T-cell (primary cell): ENCODE results near the gene SPIC. TPM values are rescaled to one million over a fixed set of nuclear protein-coding genes. Genes with fewer than 3 reads are reported as not detected.

Source experiments
- ATAC-seq, 4 experiments: fragments of 200-7000 bp in 3 of 4; fragments of 150-1000 bp in 1 of 4; cut with Tn5 transposase; replicated peaks in 1 of 4; 1 replicate in 3 of 4; 2 replicates in 1 of 4; pipeline ENCODE4 v1.10.0; 2021; ENCODE audit warnings: moderate library complexity in 3 of 4, mild to moderate bottlenecking in 2 of 4, moderate number of reproducible peaks in 1 of 4
- CTCF ChIA-PET, 2 donors: fragments of 300-600 bp; sonication (Branson Sonifier 250); formaldehyde crosslinking; loops; one replicate each; lab custom pipeline; 2022; ENCODE audit warnings: antibody characterized with exemption in 2 of 2; lab: Charles Lee
- POLR2A ChIA-PET, 2 donors: fragments of 300-600 bp; sonication (Branson Sonifier 250); formaldehyde crosslinking; loops; one replicate each; lab custom pipeline; 2022; ENCODE audit warnings: antibody characterized with exemption in 2 of 2; lab: Charles Lee
- DNase-seq, 35 experiments: peaks; one replicate each; pipeline versions ENCODE4 v3.0.0 to v3.0.0-alpha.2; 2013 to 2023
- H3K27ac ChIP-seq: one replicate; pipeline ENCODE4 v1.5.1; 2013; ENCODE audit warnings: low read length
- H3K27me3 ChIP-seq, 2 experiments: replicated peaks in 1 of 2; 1 replicate in 1 of 2; 2 replicates in 1 of 2; pipeline versions ENCODE4 v1.6.1 to v1.7.0; 2013; ENCODE audit warnings: low read length in 1 of 2, mixed read lengths in 1 of 2; ENCODE audit not compliant: control insufficient read depth in 2 of 2, insufficient read depth in 2 of 2; ENCODE audit errors: extremely low read depth in 1 of 2
- H3K36me3 ChIP-seq, 2 donors: 1 replicate in 1 of 2; 2 replicates in 1 of 2; pipeline versions ENCODE4 v1.6.1 to v1.7.0; 2013; ENCODE audit warnings: low read length in 1 of 2; ENCODE audit not compliant: control insufficient read depth in 2 of 2, insufficient read depth in 1 of 2; ENCODE audit errors: extremely low read depth in 1 of 2
- H3K4me1 ChIP-seq, 2 experiments: 1 replicate in 1 of 2; 2 replicates in 1 of 2; pipeline versions ENCODE4 v1.6.1 to v1.7.0; 2013; ENCODE audit warnings: low read length in 2 of 2, mixed read lengths in 1 of 2; ENCODE audit not compliant: insufficient read depth in 2 of 2, control insufficient read depth in 1 of 2; ENCODE audit errors: extremely low read depth in 1 of 2
- H3K4me3 ChIP-seq, 2 donors: 1 replicate in 1 of 2; 2 replicates in 1 of 2; pipeline versions ENCODE4 v1.5.1 to v1.7.0; 2013; ENCODE audit warnings: mild to moderate bottlenecking in 2 of 2, low read length in 1 of 2, moderate library complexity in 1 of 2; ENCODE audit not compliant: control insufficient read depth in 1 of 2; ENCODE audit errors: extremely low read depth in 1 of 2
- H3K9me3 ChIP-seq: 2 replicates; pipeline ENCODE4 v1.7.0; 2013
- H3K27ac Mint-ChIP-seq, 2 donors: one replicate each; pipeline ENCODE4 v1.8.0; 2020 to 2021; ENCODE audit warnings: mild to moderate bottlenecking in 2 of 2, mixed read lengths in 2 of 2
- H3K27me3 Mint-ChIP-seq, 2 donors: one replicate each; pipeline ENCODE4 v1.8.0; 2021 to 2022; ENCODE audit warnings: mixed read lengths in 2 of 2
- H3K36me3 Mint-ChIP-seq: one replicate; pipeline ENCODE4 v1.8.0; 2021; ENCODE audit warnings: mixed read lengths
- H3K4me1 Mint-ChIP-seq, 3 donors: one replicate each; pipeline ENCODE4 v1.8.0; 2020 to 2022; ENCODE audit warnings: mixed read lengths in 3 of 3, mild to moderate bottlenecking in 1 of 3
- H3K4me3 Mint-ChIP-seq, 3 donors: one replicate each; pipeline ENCODE4 v1.8.0; 2020 to 2022; ENCODE audit warnings: mild to moderate bottlenecking in 3 of 3, mixed read lengths in 3 of 3, moderate library complexity in 3 of 3
- H3K9me3 Mint-ChIP-seq, 3 donors: one replicate each; pipeline ENCODE4 v1.8.0; 2020 to 2022; ENCODE audit warnings: mixed read lengths in 3 of 3
- WGBS: methylation state at CpG from one replicate; pipeline ENCODE4 v1.1.5; 2013; ENCODE audit warnings: missing lambda C conversion rate; ENCODE audit not compliant: insufficient coverage; 5-methylcytosine and 5-hydroxymethylcytosine counted together
- total RNA-seq, 35 experiments: library from RNA in 6 of 35; stranded (reverse) in 6 of 35; fragments of 120-200 nt in 1 of 35; gene quantifications; one replicate each; pipeline versions ENCODE4 v1.2.1 to v1.2.4 and lab custom pipeline; 2013 to 2026

SPIC gene
- total RNA-seq, 5 donors from 2014 or later (not counting 1 experiment from before 2014, with no cell fraction given), result not detected

- Histone ChIP-seq H3K4me3 (no peak overlapping the region), H3K36me3 (no peaks in the 10 kb centered on the region), H3K4me1 (no peaks in the 10 kb centered on the region), H3K27ac (no peak overlapping the region), H3K27me3 (peaks cover 0 to 4% of the 10 kb centered on the region in 2 experiments), H3K9me3 (no peaks in the 10 kb centered on the region)
- CTCF ChIA-PET, result interaction anchor here in 1 of 2 donors (0.6 kb wide), 1 partner anchor 414 kb away, joined by 5 read pairs; no protein-coding TSS in a partner anchor
- no peaks in the 10 kb centered on the region for H3K36me3 Mint-ChIP-seq
- 57% methylated on average over 1 of the region's 3 CpGs for WGBS
- no peaks in the 10 kb centered on the region for H3K9me3 Mint-ChIP-seq
- no peak overlapping the region for H3K4me3 Mint-ChIP-seq
- POLR2A ChIA-PET, result no interaction called here
- no peak overlapping the region for H3K27ac Mint-ChIP-seq
- DNase-seq (no peak), ATAC-seq (no peak)
- no peaks in the 10 kb centered on the region for H3K4me1 Mint-ChIP-seq
- H3K27me3 Mint-ChIP-seq, result peaks cover 15 to 20% of the 10 kb centered on the region in 2 donors
These were observed 23.1 kb downstream of the SPIC start for GRCh38 chr12:101498252-101498651.

GRCh38 chr12:101501410-101501995, 26.4 kb downstream of the SPIC start:
- Mint-ChIP-seq H3K9me3 (no peaks in the 10 kb centered on the region), H3K4me1 (no peaks in the 10 kb centered on the region), H3K36me3 (no peaks in the 10 kb centered on the region), H3K27me3 (peaks cover 18 to 29% of the 10 kb centered on the region in 2 donors), H3K27ac (no peak overlapping the region), H3K4me3 (no peak overlapping the region)
- WGBS, result no CpG with 5 or more reads among the region's 4 CpGs
- H3K27ac ChIP-seq, result no peak overlapping the region
- H3K4me1 ChIP-seq, result no peaks in the 10 kb centered on the region
- no peak for DNase-seq
- ATAC-seq, result no peak
- no peaks in the 10 kb centered on the region for H3K36me3 ChIP-seq
- ChIA-PET POLR2A (no interaction called here), CTCF (no interaction called here)
- H3K9me3 ChIP-seq, result no peaks in the 10 kb centered on the region
- H3K4me3 ChIP-seq, result no peak overlapping the region
- H3K27me3 ChIP-seq, result peaks cover 0 to 3% of the 10 kb centered on the region in 2 experiments

- no peaks in the 10 kb centered on the region for H3K36me3 Mint-ChIP-seq
- Histone ChIP-seq H3K4me1 (no peaks in the 10 kb centered on the region), H3K27me3 (peaks cover 0 to 5% of the 10 kb centered on the region in 2 experiments), H3K27ac (no peak overlapping the region), H3K4me3 (no peak overlapping the region), H3K36me3 (no peaks in the 10 kb centered on the region), H3K9me3 (no peaks in the 10 kb centered on the region)
- WGBS, result no CpG with 5 or more reads among the region's 1 CpG
- DNase-seq, result no peak
- H3K27me3 Mint-ChIP-seq, result no peaks in the 10 kb centered on the region
- POLR2A ChIA-PET, result no interaction called here
- no peaks in the 10 kb centered on the region for H3K4me1 Mint-ChIP-seq
- no peak for ATAC-seq
- CTCF ChIA-PET, result no interaction called here
- no peak overlapping the region for H3K4me3 Mint-ChIP-seq
- H3K27ac Mint-ChIP-seq, result no peak overlapping the region
- no peaks in the 10 kb centered on the region for H3K9me3 Mint-ChIP-seq
These were observed 46.0 kb downstream of the SPIC start for GRCh38 chr12:101521136-101521535.

GRCh38 chr12:101527682-101528081, 52.5 kb downstream of the SPIC start:
- 78% methylated on average over 9 of the region's 10 CpGs for WGBS
- Mint-ChIP-seq H3K27me3 (peaks cover 5 to 10% of the 10 kb centered on the region in 2 donors), H3K27ac (no peak overlapping the region), H3K36me3 (no peaks in the 10 kb centered on the region), H3K9me3 (no peaks in the 10 kb centered on the region), H3K4me3 (no peak overlapping the region), H3K4me1 (no peaks in the 10 kb centered on the region)
- Histone ChIP-seq H3K27me3 (peaks cover 0 to 7% of the 10 kb centered on the region in 2 experiments), H3K36me3 (no peaks in the 10 kb centered on the region), H3K9me3 (no peaks in the 10 kb centered on the region), H3K27ac (no peak overlapping the region), H3K4me1 (no peaks in the 10 kb centered on the region), H3K4me3 (no peak overlapping the region)
- ChIA-PET POLR2A (no interaction called here), CTCF (no interaction called here)
- no peak for DNase-seq
- ATAC-seq, result no peak

- no peaks in the 10 kb centered on the region for H3K36me3 Mint-ChIP-seq
- Histone ChIP-seq H3K27me3 (peaks cover 0 to 8% of the 10 kb centered on the region in 2 experiments), H3K36me3 (no peaks in the 10 kb centered on the region), H3K9me3 (no peaks in the 10 kb centered on the region), H3K4me3 (no peak overlapping the region), H3K27ac (no peak overlapping the region), H3K4me1 (no peaks in the 10 kb centered on the region)
- DNase-seq (no peak), ATAC-seq (no peak)
- H3K27ac Mint-ChIP-seq, result no peak overlapping the region
- ChIA-PET POLR2A (no interaction called here), CTCF (no interaction called here)
- H3K9me3 Mint-ChIP-seq, result no peaks in the 10 kb centered on the region
- WGBS, result no CpG with 5 or more reads among the region's 2 CpGs
- no peak overlapping the region for H3K4me3 Mint-ChIP-seq
- peaks cover 5 to 13% of the 10 kb centered on the region in 2 donors for H3K27me3 Mint-ChIP-seq
- H3K4me1 Mint-ChIP-seq, result no peaks in the 10 kb centered on the region
These were observed 61.0 kb downstream of the SPIC start for GRCh38 chr12:101536069-101536674.

Other genes starting within 250 kb of the SPIC start
- 10 to 100 TPM; 12.7 to 16.9 (median 14.6) TPM for gene UTP20, start 195.2 kb upstream of the SPIC start, total RNA-seq
- 10 to 100 TPM; 27.9 to 36.2 (median 32.3) TPM for gene ARL1, start 67.6 kb upstream of the SPIC start, total RNA-seq
- not detected for gene MYBPC1, start 119.6 kb downstream of the SPIC start, total RNA-seq
- gene CHPT1, start 222.3 kb downstream of the SPIC start, total RNA-seq, result 10 to 100 TPM in 4 of 5 donors, 1 to 10 TPM in 1; 9.8 to 13.8 (median 11.9) TPM